DND-41 (cell line): Measurements from ENCODE around the gene ABHD17B.
"Not testable (repeated sequence)": the region's sequence is repeated elsewhere in the genome, so short reads cannot be mapped to it uniquely, and the experiment has no call there.

Experiments
- CTCF ChIP-seq: IDR thresholded peaks from 2 replicates; pipeline ENCODE4 v1.5.1; 2012; ENCODE audit warnings: borderline replicate concordance, low read length, moderate library complexity, mild to moderate bottlenecking; ENCODE audit not compliant: poor library complexity, severe bottlenecking; ENCODE audit errors: extremely low read depth
- EZH2 ChIP-seq: IDR thresholded peaks from 3 replicates; pipeline ENCODE4 v1.6.1; 2012; ENCODE audit warnings: borderline replicate concordance, low read depth, mild to moderate bottlenecking, moderate library complexity, low read length, inconsistent platforms; ENCODE audit not compliant: severe bottlenecking

- not testable (repeated sequence) for TF ChIP-seq EZH2, CTCF
Measured at GRCh38 chr9:71954652-71955051, 43.7 kb upstream of the ABHD17B start.
